GM12873 (cell line): ENCODE measurements around the gene CIT.

Experiments
- TF ChIP-seq, protein P1 (sequence below): IDR thresholded peaks from 2 replicates; pipeline ENCODE4 v1.5.1; 2012; ENCODE audit warnings: low read depth, mild to moderate bottlenecking, moderate library complexity, low read length, control low read depth; ENCODE audit not compliant: insufficient read depth; ENCODE audit errors: missing control alignments

Gene CIT

DNA sequence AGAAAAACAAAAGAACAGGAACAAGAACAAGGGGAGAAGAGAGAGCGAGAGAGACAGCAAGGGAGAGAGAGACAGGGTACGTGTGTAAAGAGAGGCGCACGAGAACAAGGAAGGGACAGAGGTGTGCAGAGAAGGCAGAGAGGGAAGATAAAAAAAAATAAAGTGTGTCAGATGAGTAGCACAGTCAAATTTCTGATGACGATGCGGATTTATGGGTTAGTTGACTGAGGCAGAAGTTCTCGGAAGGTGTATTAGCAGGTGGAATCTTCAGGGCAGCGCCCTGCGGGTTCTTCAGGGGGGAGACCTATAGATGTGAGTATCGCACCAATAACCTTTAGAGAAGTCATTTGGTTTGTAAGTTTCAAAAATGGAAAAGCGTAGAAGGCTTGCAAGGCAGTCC, 164.4 kb downstream of the CIT start:
- TF ChIP-seq, protein P1, sequence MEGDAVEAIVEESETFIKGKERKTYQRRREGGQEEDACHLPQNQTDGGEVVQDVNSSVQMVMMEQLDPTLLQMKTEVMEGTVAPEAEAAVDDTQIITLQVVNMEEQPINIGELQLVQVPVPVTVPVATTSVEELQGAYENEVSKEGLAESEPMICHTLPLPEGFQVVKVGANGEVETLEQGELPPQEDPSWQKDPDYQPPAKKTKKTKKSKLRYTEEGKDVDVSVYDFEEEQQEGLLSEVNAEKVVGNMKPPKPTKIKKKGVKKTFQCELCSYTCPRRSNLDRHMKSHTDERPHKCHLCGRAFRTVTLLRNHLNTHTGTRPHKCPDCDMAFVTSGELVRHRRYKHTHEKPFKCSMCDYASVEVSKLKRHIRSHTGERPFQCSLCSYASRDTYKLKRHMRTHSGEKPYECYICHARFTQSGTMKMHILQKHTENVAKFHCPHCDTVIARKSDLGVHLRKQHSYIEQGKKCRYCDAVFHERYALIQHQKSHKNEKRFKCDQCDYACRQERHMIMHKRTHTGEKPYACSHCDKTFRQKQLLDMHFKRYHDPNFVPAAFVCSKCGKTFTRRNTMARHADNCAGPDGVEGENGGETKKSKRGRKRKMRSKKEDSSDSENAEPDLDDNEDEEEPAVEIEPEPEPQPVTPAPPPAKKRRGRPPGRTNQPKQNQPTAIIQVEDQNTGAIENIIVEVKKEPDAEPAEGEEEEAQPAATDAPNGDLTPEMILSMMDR: no peak

DNA sequence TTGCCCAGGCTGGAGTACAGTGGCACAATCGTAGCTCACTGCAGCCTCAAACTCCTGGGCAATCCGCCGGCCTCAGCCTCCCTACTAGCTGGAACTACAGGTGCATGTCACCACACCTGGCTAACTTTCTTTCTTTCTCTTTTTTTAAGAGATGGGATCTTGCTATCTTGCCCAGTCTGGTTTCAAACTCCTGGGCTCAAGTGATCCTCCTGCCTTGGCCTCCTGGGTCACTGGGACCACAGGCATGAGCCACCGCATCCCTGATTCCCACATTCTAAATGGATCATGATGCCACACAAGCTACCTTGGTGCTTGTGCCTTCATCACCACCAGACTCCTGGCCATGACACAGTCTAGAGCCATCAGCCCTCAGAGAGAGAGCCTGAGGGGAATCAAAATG, 165.4 kb downstream of the CIT start:
- TF ChIP-seq, protein P1: no peak

DNA sequence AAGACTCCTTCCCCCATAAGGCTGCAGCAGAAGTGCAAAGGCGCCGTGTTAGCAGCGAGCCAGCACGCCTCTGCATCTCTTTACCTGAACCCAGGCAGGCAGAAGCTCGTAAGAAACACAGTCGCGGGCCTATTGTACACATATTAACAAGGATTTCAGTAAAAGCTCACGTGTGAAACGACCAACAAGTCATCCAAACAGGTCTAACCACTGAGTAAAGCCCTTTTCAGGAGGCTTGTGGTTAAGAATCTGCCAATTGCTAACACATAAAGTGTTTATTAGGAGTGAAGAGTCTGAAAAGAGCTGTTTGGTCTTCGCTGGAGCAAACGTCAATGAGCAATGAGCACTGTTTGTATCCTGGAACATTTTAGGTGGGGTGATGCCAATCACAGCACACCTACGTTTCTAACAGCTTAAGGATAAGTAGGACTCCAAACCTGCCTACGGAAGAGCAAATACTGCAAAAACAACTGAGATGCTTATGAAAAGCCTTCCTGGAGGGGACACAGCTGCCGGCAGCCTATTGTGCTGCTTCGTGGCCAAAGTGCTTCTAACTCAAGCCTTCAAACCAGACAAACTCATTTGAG, 166.1 kb downstream of the CIT start:
- TF ChIP-seq, protein P1: no peak

DNA sequence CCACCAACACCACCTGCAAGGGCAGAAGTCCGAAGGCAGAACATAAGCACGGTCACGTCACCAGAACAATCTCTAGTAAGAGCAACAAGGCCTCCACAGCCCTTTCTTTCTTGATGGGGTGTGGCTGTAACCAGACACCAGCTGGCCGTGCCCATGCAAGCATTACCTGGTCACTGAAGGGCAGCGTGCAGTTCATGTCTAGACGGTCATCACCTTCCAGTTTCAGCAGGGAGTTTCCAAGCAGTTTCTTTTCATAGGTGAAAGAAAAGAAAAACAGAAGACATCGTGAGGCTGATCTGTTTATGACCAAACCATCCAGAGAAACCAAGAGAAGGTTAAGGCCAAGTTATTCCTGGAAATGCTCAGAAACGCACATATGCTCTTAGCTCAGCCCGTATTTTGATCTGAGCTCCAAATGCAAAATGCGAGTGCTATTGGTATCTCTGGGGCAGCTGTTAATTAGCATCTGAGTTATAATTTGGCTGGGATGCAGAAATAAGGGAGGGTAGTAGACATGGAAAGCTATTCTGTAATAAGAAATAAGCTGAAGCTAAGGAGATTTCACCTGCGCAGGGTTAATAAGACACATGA, 166.7 kb downstream of the CIT start:
- TF ChIP-seq, protein P1: no peak

DNA sequence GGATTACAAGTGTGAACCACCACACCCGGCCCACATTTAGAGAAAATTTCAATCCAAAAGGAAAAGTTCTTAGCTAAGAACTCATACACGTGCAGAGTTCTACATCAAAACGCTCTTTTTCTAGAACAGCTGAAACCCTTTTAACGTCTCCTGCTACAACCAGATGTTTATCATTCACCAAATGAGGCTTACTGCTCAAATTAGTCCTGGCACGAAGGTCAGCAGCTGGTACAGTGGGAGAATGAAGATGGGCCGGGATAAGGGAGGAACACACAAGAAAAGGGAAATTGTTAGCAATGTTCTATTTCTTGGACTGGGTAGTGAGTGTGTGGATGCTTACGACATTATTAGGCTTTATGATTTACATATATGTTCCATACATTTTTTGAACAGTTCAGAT, 171.9 kb downstream of the CIT start:
- TF ChIP-seq, protein P1: no peak

DNA sequence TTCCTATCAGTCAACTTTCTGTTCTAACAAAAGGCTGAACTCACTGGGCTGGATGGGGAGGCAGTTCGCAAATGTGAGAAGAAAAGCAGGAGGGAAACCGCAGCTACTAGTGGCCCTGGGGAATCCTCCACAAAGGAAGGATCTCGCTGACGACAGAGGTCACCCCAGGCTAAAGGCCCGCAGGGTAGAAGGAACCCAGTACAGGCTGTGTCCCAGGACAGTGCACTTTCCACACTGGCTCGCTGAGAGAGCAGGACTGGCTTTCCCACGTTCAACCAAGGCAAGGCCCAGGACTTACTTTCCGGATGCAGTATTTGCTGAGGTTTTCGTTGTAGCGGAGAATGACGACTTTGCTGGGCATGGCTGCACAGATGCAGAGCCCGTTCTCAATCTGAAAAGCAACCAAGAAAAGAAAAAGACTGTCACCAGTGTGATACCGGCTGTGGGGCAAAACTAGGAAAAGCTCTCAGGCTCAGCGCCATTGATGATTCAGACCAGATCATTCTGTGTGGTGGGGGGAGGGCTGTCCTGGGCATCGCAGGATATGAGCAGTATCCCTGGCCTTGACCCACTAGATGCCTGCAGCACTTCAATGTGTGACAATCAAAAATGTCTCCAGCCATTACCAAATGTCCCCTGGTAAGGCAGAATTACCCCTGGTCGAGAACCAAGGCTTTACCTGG, 172.9 kb downstream of the CIT start:
- TF ChIP-seq, protein P1: no peak

DNA sequence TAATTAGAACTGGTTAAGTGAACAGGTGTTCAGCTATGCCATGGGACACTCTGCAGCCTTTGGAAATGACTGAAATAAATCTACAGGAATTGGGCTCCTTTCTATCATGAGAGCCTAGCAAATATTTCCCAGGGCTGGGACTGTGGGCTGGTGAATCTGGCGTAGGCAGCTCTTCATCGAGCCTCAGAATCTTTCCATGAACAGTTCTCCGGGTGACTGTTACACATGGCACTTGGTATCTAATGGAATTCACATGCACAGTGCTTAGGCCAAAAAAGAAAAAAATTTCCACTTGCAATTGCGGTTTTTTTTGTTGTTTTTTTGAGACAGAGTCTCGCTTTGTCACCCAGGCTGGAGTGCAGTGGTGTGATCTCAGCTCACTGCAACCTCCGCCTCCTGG, 177.0 kb downstream of the CIT start:
- TF ChIP-seq, protein P1: no peak
